ENCODE data around the gene VSIG1. TPM values are rescaled to one million over a fixed set of nuclear protein-coding genes. Genes with fewer than 3 reads are reported as not detected.

The VSIG1 gene
- total and polyA plus RNA-seq, 2 donors (not counting 1 experiment from before 2014, with no cell fraction given), result 5.4 to 8.6 TPM

DNA sequence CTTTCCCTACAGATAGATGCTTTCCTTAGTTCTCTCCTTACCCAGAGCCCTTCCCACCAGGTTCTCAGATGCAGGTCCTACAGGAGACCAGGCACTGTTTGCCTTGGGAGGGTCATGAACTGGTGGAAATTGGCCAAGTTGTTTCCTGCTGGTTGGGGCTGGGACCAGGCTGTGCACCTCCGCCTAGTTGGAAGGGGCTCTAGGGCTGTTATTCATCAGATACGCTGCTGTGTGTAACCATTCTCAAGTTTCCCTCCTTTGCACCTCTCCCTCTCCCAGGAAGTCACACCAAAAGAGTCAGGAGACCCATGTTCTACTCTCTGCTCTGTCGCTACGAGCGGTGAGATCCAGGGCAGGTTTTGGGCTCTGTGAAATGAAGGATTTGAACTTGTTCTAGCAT, 11.9 kb upstream of the VSIG1 start:
- no peaks in the 10 kb centered on the region for H4K20me1 ChIP-seq (ENCODE audit: control insufficient read depth, insufficient read depth, low read length, poor library complexity, severe bottlenecking)
- H3K27ac ChIP-seq (ENCODE audit: low read length in 2 of 2), result no peak overlapping the region
- H3K4me1 ChIP-seq (ENCODE audit: control insufficient read depth in 2 of 2, insufficient read depth in 2 of 2, low read length in 2 of 2), result no peaks in the 10 kb centered on the region
- TF ChIP-seq, protein P1, sequence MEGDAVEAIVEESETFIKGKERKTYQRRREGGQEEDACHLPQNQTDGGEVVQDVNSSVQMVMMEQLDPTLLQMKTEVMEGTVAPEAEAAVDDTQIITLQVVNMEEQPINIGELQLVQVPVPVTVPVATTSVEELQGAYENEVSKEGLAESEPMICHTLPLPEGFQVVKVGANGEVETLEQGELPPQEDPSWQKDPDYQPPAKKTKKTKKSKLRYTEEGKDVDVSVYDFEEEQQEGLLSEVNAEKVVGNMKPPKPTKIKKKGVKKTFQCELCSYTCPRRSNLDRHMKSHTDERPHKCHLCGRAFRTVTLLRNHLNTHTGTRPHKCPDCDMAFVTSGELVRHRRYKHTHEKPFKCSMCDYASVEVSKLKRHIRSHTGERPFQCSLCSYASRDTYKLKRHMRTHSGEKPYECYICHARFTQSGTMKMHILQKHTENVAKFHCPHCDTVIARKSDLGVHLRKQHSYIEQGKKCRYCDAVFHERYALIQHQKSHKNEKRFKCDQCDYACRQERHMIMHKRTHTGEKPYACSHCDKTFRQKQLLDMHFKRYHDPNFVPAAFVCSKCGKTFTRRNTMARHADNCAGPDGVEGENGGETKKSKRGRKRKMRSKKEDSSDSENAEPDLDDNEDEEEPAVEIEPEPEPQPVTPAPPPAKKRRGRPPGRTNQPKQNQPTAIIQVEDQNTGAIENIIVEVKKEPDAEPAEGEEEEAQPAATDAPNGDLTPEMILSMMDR (IDR thresholded peaks at IDR 0.05), result no peak
- no peak for TF ChIP-seq EZH2 (IDR thresholded peaks at IDR 0.05; ENCODE audit: borderline replicate concordance, insufficient read depth, low read depth, low read length, poor library complexity, severe bottlenecking)
- no peak for DNase-seq
- Mint-ChIP-seq H3K27me3 (no peaks in the 10 kb centered on the region), H3K9me3 (ENCODE audit: insufficient read depth) (no peaks in the 10 kb centered on the region), H3K4me3 (no peak overlapping the region), H3K27ac (no peak overlapping the region), H3K4me1 (peaks cover 23% of the 10 kb centered on the region)
- H3K4me3 ChIP-seq (ENCODE audit: control extremely low read depth in 1 of 5, extremely low read depth in 1 of 5, insufficient read depth in 1 of 5, low read depth in 2 of 5, low read length in 4 of 5), result no peak overlapping the region
- intact Hi-C loops (cut with micrococcal nuclease), result no loop called here
- no peaks in the 10 kb centered on the region for H3K79me2 ChIP-seq (ENCODE audit: control insufficient read depth, insufficient read depth, low read length)
- H3K27me3 ChIP-seq (replicated peaks in 1 of 4; ENCODE audit: control extremely low read depth in 1 of 4, control insufficient read depth in 3 of 4, insufficient read depth in 4 of 4, low read length in 3 of 4), result peaks cover 0 to 3% (median 0%) of the 10 kb centered on the region in 4 experiments
- ChIA-PET POLR2A (no interaction called here), CTCF (no interaction called here)
- H3K9me3 ChIP-seq (ENCODE audit: control extremely low read depth in 1 of 3, control insufficient read depth in 2 of 3, insufficient read depth in 1 of 3, low read length in 2 of 3), result no peaks in the 10 kb centered on the region
- H2AFZ ChIP-seq (ENCODE audit: insufficient read depth, low read depth, low read length, poor library complexity, severe bottlenecking), result no peak overlapping the region
- H3K36me3 ChIP-seq (replicated peaks in 1 of 2; ENCODE audit: control extremely low read depth in 1 of 2, control insufficient read depth in 1 of 2, extremely low read depth in 1 of 2, insufficient read depth in 2 of 2, low read length in 1 of 2), result no peaks in the 10 kb centered on the region
- H3K4me2 ChIP-seq (replicated peaks; ENCODE audit: low read depth, low read length, poor library complexity, severe bottlenecking), result no peak overlapping the region
- ATAC-seq (ENCODE audit: low read depth), result no peak
- whole genome bisulfite sequencing (ENCODE audit: insufficient coverage), result no CpG with 5 or more reads among the region's 5 CpGs
- H3K9ac ChIP-seq (ENCODE audit: low read length), result no peak overlapping the region

DNA sequence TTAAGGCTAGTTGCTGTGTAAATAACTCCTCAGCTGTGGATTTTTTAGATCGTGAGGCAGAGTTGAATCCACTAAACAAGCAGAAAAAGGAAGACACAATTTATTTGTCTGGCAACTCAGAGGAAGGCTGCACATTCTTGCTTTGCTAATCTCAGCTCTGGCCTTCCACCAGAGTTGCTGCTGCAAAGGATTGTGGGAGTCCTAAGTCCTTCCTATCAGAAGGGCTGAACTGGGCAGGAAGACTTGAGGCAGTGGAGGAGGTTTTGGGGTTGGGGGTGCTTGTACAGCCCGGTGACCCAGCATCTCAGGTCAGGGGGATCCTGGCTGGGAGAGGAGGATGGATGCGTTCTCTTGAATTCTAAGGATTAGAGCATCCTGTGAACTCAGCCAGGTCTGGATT, 11.0 kb upstream of the VSIG1 start:
- Histone ChIP-seq H3K79me2 (ENCODE audit: control insufficient read depth, insufficient read depth, low read length) (no peaks in the 10 kb centered on the region), H3K9ac (ENCODE audit: low read length) (no peak overlapping the region), H2AFZ (ENCODE audit: insufficient read depth, low read depth, low read length, poor library complexity, severe bottlenecking) (no peak overlapping the region), H3K4me1 (ENCODE audit: control insufficient read depth in 2 of 2, insufficient read depth in 2 of 2, low read length in 2 of 2) (no peaks in the 10 kb centered on the region), H3K27ac (ENCODE audit: low read length in 2 of 2) (no peak overlapping the region), H3K36me3 (replicated peaks in 1 of 2; ENCODE audit: control extremely low read depth in 1 of 2, control insufficient read depth in 1 of 2, extremely low read depth in 1 of 2, insufficient read depth in 2 of 2, low read length in 1 of 2) (no peaks in the 10 kb centered on the region), H4K20me1 (ENCODE audit: control insufficient read depth, insufficient read depth, low read length, poor library complexity, severe bottlenecking) (no peaks in the 10 kb centered on the region), H3K4me3 (ENCODE audit: control extremely low read depth in 1 of 5, extremely low read depth in 1 of 5, insufficient read depth in 1 of 5, low read depth in 2 of 5, low read length in 4 of 5) (no peak overlapping the region), H3K9me3 (ENCODE audit: control extremely low read depth in 1 of 3, control insufficient read depth in 2 of 3, insufficient read depth in 1 of 3, low read length in 2 of 3) (no peaks in the 10 kb centered on the region), H3K4me2 (replicated peaks; ENCODE audit: low read depth, low read length, poor library complexity, severe bottlenecking) (no peak overlapping the region), H3K27me3 (replicated peaks in 1 of 4; ENCODE audit: control extremely low read depth in 1 of 4, control insufficient read depth in 3 of 4, insufficient read depth in 4 of 4, low read length in 3 of 4) (peaks cover 0 to 3% (median 0%) of the 10 kb centered on the region in 4 experiments)
- Mint-ChIP-seq H3K9me3 (ENCODE audit: insufficient read depth) (no peaks in the 10 kb centered on the region), H3K27me3 (no peaks in the 10 kb centered on the region), H3K27ac (no peak overlapping the region), H3K4me3 (no peak overlapping the region), H3K4me1 (peaks cover 20% of the 10 kb centered on the region)
- ChIA-PET POLR2A (no interaction called here), CTCF (interaction anchor here (1.0 kb wide), 1 partner anchor 13 kb away, joined by 4 read pairs; no protein-coding TSS in a partner anchor)
- WGBS (ENCODE audit: insufficient coverage), result no CpG with 5 or more reads among the region's 3 CpGs
- intact Hi-C loops (cut with micrococcal nuclease), result no loop called here
- no peak for DNase-seq
- ATAC-seq (ENCODE audit: low read depth), result no peak
- TF ChIP-seq, protein P1 (IDR thresholded peaks at IDR 0.05), result no peak
- no peak for TF ChIP-seq EZH2 (IDR thresholded peaks at IDR 0.05; ENCODE audit: borderline replicate concordance, insufficient read depth, low read depth, low read length, poor library complexity, severe bottlenecking)

Measured in B cell (primary cell).